Erythroblast (primary cell): ENCODE measurements around the gene NUP153.

Source experiments
- GATA1 ChIP-seq: IDR thresholded peaks from 2 replicates; pipeline ENCODE4 v1.6.1; 2011; ENCODE audit warnings: low read depth, mild to moderate bottlenecking, control low read depth, low read length, moderate library complexity
- POLR2A ChIP-seq: IDR thresholded peaks from 2 replicates; pipeline ENCODE4 v1.6.1; 2011; ENCODE audit warnings: mild to moderate bottlenecking, low read length

GRCh38 chr6:17565399-17565798, 141.3 kb downstream of the NUP153 start:
- TF ChIP-seq POLR2A (no peak), GATA1 (no peak)
